SK-N-SH (cell line): ENCODE measurements around the gene MYH7B. TPM values are rescaled to one million over a fixed set of nuclear protein-coding genes. Genes with fewer than 3 reads are reported as not detected.

Source experiments
- CTCF ChIA-PET: fragments of 300-600, 350-600 bp; formaldehyde crosslinking; extraction: SDS; loops from one replicate; lab custom pipeline; 2021; lab: Yijun Ruan, JAX
- POLR2A ChIA-PET: fragments of 350-600 bp; sonication (Branson Sonifier 250); formaldehyde crosslinking; extraction: SDS; loops from one replicate; lab custom pipeline; 2020; ENCODE audit warnings: antibody characterized with exemption, inconsistent platforms; lab: Yijun Ruan, JAX
- DNase-seq: peaks from one replicate; pipeline ENCODE4 v3.0.0; 2012
- H2AFZ ChIP-seq: fragments of 200-600 bp; sonication (generic); 2 replicates; pipeline ENCODE4 v1.8.1; 2016; ENCODE audit warnings: antibody characterized with exemption, mild to moderate bottlenecking, low read depth
- H3F3A ChIP-seq: fragments of 200-600 bp; sonication (generic); replicated peaks from 2 replicates; pipeline ENCODE3; 2016; ENCODE audit warnings: antibody characterized with exemption, mild to moderate bottlenecking; ENCODE audit not compliant: insufficient read depth
- H3K27ac ChIP-seq, 2 experiments: fragments of 200-500 bp in 1 of 2; fragments of 200-600 bp in 1 of 2; sonication (Bioruptor generic) in 1 of 2; sonication (generic), shearing (Covaris generic) in 1 of 2; 2 replicates each; pipeline versions ENCODE4 v1.5.1 to v1.6.1; 2014 to 2016; ENCODE audit warnings: low read depth in 2 of 2, inconsistent platforms in 1 of 2, low read length in 1 of 2, mild to moderate bottlenecking in 1 of 2, mixed read lengths in 1 of 2
- H3K27me3 ChIP-seq: fragments of 200-600 bp; sonication (generic), shearing (Covaris generic); 2 replicates; pipeline ENCODE4 v1.6.1; 2016; ENCODE audit warnings: mixed run types; ENCODE audit not compliant: insufficient read depth
- H3K36me3 ChIP-seq, 2 experiments: fragments of 200-500 bp in 1 of 2; fragments of 200-600 bp in 1 of 2; sonication (Bioruptor generic) in 1 of 2; sonication (generic) in 1 of 2; replicated peaks in 1 of 2; 2 replicates each; pipeline versions ENCODE3 to v1.5.1; 2014 to 2016; ENCODE audit warnings: low read length in 1 of 2, mild to moderate bottlenecking in 1 of 2; ENCODE audit not compliant: insufficient read depth in 2 of 2, control insufficient read depth in 1 of 2
- H3K4me1 ChIP-seq, 2 experiments: fragments of 200-500 bp in 1 of 2; fragments of 200-600 bp in 1 of 2; sonication (Bioruptor generic) in 1 of 2; sonication (generic), shearing (Covaris generic) in 1 of 2; 2 replicates each; pipeline versions ENCODE4 v1.5.1 to v1.6.1; 2014 to 2016; ENCODE audit warnings: low read depth in 1 of 2, low read length in 1 of 2, mixed run types in 1 of 2; ENCODE audit not compliant: insufficient read depth in 2 of 2, control insufficient read depth in 1 of 2
- H3K4me2 ChIP-seq: fragments of 200-600 bp; sonication (generic), shearing (Covaris generic); 2 replicates; pipeline ENCODE4 v1.6.1; 2017; ENCODE audit warnings: mixed run types
- H3K4me3 ChIP-seq, 2 experiments: fragments of 200-500 bp in 1 of 2; fragments of 200-600 bp in 1 of 2; sonication (Bioruptor generic) in 1 of 2; sonication (generic), shearing (Covaris generic) in 1 of 2; 2 replicates each; pipeline versions ENCODE4 v1.5.1 to v1.8.1; 2014 to 2016; ENCODE audit warnings: low read depth in 2 of 2, inconsistent platforms in 1 of 2, low read length in 1 of 2, mild to moderate bottlenecking in 1 of 2, mixed read lengths in 1 of 2, moderate library complexity in 1 of 2
- H3K79me2 ChIP-seq: fragments of 200-600 bp; sonication (generic); 2 replicates; pipeline ENCODE4 v1.8.1; 2017; ENCODE audit warnings: mild to moderate bottlenecking; ENCODE audit not compliant: insufficient read depth
- H3K9ac ChIP-seq: fragments of 200-600 bp; sonication (generic); 2 replicates; pipeline ENCODE4 v1.6.1; 2017; ENCODE audit warnings: mixed run types
- H3K9me2 ChIP-seq: fragments of 200-600 bp; sonication (generic); 2 replicates; pipeline ENCODE4 v1.6.1; 2017; ENCODE audit warnings: mixed run types
- H3K9me3 ChIP-seq: fragments of 200-600 bp; sonication (generic); 2 replicates; pipeline ENCODE4 v1.6.1; 2017; ENCODE audit warnings: mixed run types, mild to moderate bottlenecking, moderate library complexity
- H4K20me1 ChIP-seq: fragments of 200-600 bp; sonication (generic); 2 replicates; pipeline ENCODE4 v1.6.1; 2017; ENCODE audit warnings: mild to moderate bottlenecking, mixed run types; ENCODE audit not compliant: insufficient read depth
- EP300 ChIP-seq, 2 experiments: IDR thresholded peaks; 2 replicates each; pipeline versions ENCODE4 v1.4.0 to v1.6.1; 2012; ENCODE audit warnings: borderline replicate concordance in 1 of 2, low read depth in 1 of 2, low read length in 1 of 2
- FOXJ3 ChIP-seq: sonication (generic); formaldehyde crosslinking; IDR thresholded peaks from 2 replicates; pipeline ENCODE4 v1.5.1; 2020; ENCODE audit warnings: mild to moderate bottlenecking, missing genetic modification reagents
- GATA2 ChIP-seq: sonication (generic); formaldehyde crosslinking; IDR thresholded peaks from 2 replicates; pipeline ENCODE4 v1.5.0; 2020; ENCODE audit warnings: mild to moderate bottlenecking, missing genetic modification reagents
- MXI1 ChIP-seq: IDR thresholded peaks from 2 replicates; pipeline ENCODE4 v1.6.1; 2012; ENCODE audit warnings: mild to moderate bottlenecking, low read depth, low read length, improper control_type of control experiment
- POLR2AphosphoS5 ChIP-seq: IDR thresholded peaks from 2 replicates; pipeline ENCODE4 v1.6.1; 2012; ENCODE audit warnings: low read depth, low read length
- RAD21 ChIP-seq: IDR thresholded peaks from 2 replicates; pipeline ENCODE4 v1.6.1; 2012; ENCODE audit warnings: mild to moderate bottlenecking, low read length
- RCOR1 ChIP-seq: fragments of 150-350 bp; IDR thresholded peaks from 2 replicates; pipeline ENCODE4 v1.6.1; 2017; ENCODE audit warnings: antibody characterized with exemption, low read length
- RFX5 ChIP-seq: IDR thresholded peaks from 2 replicates; pipeline ENCODE4 v1.6.1; 2012; ENCODE audit warnings: mild to moderate bottlenecking, improper control_type of control experiment, low read length
- RXRA ChIP-seq: IDR thresholded peaks from 2 replicates; pipeline ENCODE4 v1.4.0; 2012; ENCODE audit warnings: low read depth, mild to moderate bottlenecking, borderline replicate concordance
- SMC3 ChIP-seq: IDR thresholded peaks from 2 replicates; pipeline ENCODE4 v1.6.1; 2012; ENCODE audit warnings: low read depth, low read length, improper control_type of control experiment
- TAF1 ChIP-seq: IDR thresholded peaks from 2 replicates; pipeline ENCODE4 v1.6.1; 2012; ENCODE audit warnings: low read depth, mild to moderate bottlenecking, low read length, moderate library complexity, borderline replicate concordance
- TCF12 ChIP-seq: IDR thresholded peaks from 2 replicates; pipeline ENCODE4 v1.4.0; 2012
- TEAD4 ChIP-seq: IDR thresholded peaks from 2 replicates; pipeline ENCODE4 v1.4.0; 2012; ENCODE audit warnings: mild to moderate bottlenecking, borderline replicate concordance; ENCODE audit not compliant: insufficient read depth
- WGBS: methylation state at CpG from one replicate; pipeline ENCODE4 v1.1.6; 2017; ENCODE audit warnings: low lambda C conversion rate; 5-methylcytosine and 5-hydroxymethylcytosine counted together
- polyA plus RNA-seq, 3 experiments: library from polyadenylated mRNA; depleted of rRNA; stranded (reverse); fragments of >200 nt; gene quantifications; 2 replicates each; pipeline ENCODE4 v1.2.3, GENCODE V29; 2012
- TF ChIP-seq, protein P1 (sequence below): fragments of 150-350 bp; IDR thresholded peaks from 2 replicates; pipeline ENCODE4 v1.6.1; 2017; ENCODE audit warnings: antibody characterized with exemption, low read length, low read depth, borderline replicate concordance
- TF ChIP-seq, protein P2 (sequence below): IDR thresholded peaks from 2 replicates; pipeline ENCODE4 v1.4.0; 2012; ENCODE audit warnings: low read depth, borderline replicate concordance
- TF ChIP-seq, protein P3 (sequence below): fragments of 200-600 bp; sonication (generic); IDR thresholded peaks from 2 replicates; pipeline ENCODE4 v1.6.1; 2017; ENCODE audit warnings: antibody characterized with exemption, mild to moderate bottlenecking, moderate library complexity
- TF ChIP-seq, protein P4 (sequence below): fragments of 150-350 bp; IDR thresholded peaks from 2 replicates; pipeline ENCODE4 v1.6.1; 2016; ENCODE audit warnings: mild to moderate bottlenecking, low read depth, low read length

Gene MYH7B
- polyA plus RNA-seq, 1 of the 3 experiments (the other 2 are of a cell fraction), result 0.41 TPM

DNA sequence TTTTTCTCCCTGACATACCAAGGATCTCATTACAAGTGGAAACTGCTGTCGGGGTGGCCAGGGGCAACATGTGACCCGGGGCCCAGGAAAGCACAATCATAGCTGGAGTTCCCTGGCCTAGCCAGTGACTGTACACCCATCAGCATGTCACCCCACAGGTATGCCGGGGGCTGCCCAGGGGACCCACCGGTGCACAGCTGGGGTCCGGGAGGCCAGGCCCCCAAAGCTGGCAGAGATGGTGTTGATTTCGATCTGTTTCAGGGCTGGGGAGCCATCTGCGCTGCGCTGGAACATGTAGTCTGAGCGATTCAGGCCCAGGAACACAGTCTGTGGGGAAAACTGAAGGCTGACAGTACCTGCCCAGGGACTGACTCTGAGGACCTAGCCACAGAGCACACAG is 13.4 kb upstream of the MYH7B start:
- Histone ChIP-seq H3K4me1 (no peaks in the 10 kb centered on the region; a peak in 2 of 4 replicates), H3K9ac (no peak overlapping the region)
- POLR2A ChIA-PET, result no interaction called here

More for the DNA sequence above, 13.4 kb upstream of the MYH7B start:
- no peak overlapping the region for H3K27ac ChIP-seq
- CTCF ChIA-PET, result interaction anchor here (1.2 kb wide), 1 partner anchor 113 kb away, joined by 3 read pairs; no protein-coding TSS in a partner anchor
- DNase-seq, result no peak
- no peaks in the 10 kb centered on the region for H4K20me1 ChIP-seq
- TF ChIP-seq, protein P1, sequence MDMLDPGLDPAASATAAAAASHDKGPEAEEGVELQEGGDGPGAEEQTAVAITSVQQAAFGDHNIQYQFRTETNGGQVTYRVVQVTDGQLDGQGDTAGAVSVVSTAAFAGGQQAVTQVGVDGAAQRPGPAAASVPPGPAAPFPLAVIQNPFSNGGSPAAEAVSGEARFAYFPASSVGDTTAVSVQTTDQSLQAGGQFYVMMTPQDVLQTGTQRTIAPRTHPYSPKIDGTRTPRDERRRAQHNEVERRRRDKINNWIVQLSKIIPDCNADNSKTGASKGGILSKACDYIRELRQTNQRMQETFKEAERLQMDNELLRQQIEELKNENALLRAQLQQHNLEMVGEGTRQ, result no peak
- no peak for TF ChIP-seq MXI1
- TF ChIP-seq, protein P2, sequence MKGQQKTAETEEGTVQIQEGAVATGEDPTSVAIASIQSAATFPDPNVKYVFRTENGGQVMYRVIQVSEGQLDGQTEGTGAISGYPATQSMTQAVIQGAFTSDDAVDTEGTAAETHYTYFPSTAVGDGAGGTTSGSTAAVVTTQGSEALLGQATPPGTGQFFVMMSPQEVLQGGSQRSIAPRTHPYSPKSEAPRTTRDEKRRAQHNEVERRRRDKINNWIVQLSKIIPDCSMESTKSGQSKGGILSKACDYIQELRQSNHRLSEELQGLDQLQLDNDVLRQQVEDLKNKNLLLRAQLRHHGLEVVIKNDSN, result no peak
- TF ChIP-seq POLR2AphosphoS5, result no peak
- no peak for TF ChIP-seq FOXJ3 (CRISPR knock-in tag)
- no peak for TF ChIP-seq TAF1
- TF ChIP-seq RCOR1, result no peak
- TF ChIP-seq, protein P3, sequence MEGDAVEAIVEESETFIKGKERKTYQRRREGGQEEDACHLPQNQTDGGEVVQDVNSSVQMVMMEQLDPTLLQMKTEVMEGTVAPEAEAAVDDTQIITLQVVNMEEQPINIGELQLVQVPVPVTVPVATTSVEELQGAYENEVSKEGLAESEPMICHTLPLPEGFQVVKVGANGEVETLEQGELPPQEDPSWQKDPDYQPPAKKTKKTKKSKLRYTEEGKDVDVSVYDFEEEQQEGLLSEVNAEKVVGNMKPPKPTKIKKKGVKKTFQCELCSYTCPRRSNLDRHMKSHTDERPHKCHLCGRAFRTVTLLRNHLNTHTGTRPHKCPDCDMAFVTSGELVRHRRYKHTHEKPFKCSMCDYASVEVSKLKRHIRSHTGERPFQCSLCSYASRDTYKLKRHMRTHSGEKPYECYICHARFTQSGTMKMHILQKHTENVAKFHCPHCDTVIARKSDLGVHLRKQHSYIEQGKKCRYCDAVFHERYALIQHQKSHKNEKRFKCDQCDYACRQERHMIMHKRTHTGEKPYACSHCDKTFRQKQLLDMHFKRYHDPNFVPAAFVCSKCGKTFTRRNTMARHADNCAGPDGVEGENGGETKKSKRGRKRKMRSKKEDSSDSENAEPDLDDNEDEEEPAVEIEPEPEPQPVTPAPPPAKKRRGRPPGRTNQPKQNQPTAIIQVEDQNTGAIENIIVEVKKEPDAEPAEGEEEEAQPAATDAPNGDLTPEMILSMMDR, result no peak
- no peak for TF ChIP-seq RXRA
- TF ChIP-seq, protein P4, sequence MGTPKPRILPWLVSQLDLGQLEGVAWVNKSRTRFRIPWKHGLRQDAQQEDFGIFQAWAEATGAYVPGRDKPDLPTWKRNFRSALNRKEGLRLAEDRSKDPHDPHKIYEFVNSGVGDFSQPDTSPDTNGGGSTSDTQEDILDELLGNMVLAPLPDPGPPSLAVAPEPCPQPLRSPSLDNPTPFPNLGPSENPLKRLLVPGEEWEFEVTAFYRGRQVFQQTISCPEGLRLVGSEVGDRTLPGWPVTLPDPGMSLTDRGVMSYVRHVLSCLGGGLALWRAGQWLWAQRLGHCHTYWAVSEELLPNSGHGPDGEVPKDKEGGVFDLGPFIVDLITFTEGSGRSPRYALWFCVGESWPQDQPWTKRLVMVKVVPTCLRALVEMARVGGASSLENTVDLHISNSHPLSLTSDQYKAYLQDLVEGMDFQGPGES, result no peak
- TF ChIP-seq SMC3, result no peak
- TF ChIP-seq RFX5, result no peak
- TF ChIP-seq GATA2 (CRISPR knock-in tag), result no peak
- no peak for TF ChIP-seq EP300 (IDR thresholded peaks at IDR 0.05; ENCODE audit: borderline replicate concordance in 1 of 2, low read depth in 1 of 2, low read length in 1 of 2)
- no peak for TF ChIP-seq RAD21
- TF ChIP-seq TCF12, result no peak
- no peak for TF ChIP-seq TEAD4
- TF ChIP-seq, all 33 proteins: peak for 0
- 98% methylated on average over 5 of the region's 9 CpGs for WGBS
- Histone ChIP-seq H3K9me2 (no peaks in the 10 kb centered on the region), H2AFZ (no peak overlapping the region), H3K27me3 (no peaks in the 10 kb centered on the region), H3K36me3 (peaks cover 43 to 62% of the 10 kb centered on the region in 2 experiments), H3K4me3 (no peak overlapping the region), H3K4me2 (no peak overlapping the region), H3K79me2 (0 out of 2 replicates have a peak, but pooled peaks cover under 1% of the 10 kb centered on the region), H3F3A (no peaks in the 10 kb centered on the region), H3K9me3 (no peaks in the 10 kb centered on the region)
